Esophagus (tissue), 2 donors: ENCODE results near the gene PPP2R2C. TPM values are rescaled to one million over a fixed set of nuclear protein-coding genes. Genes with fewer than 3 reads are reported as not detected.

ENCODE experiments used
- H3K27ac ChIP-seq, 2 donors: one replicate each; pipeline ENCODE4 v1.5.1; 2013; ENCODE audit warnings: low read depth in 2 of 2, mild to moderate bottlenecking in 2 of 2, inconsistent platforms in 1 of 2, low read length in 1 of 2, moderate library complexity in 1 of 2
- H3K27me3 ChIP-seq, 2 donors: one replicate each; pipeline ENCODE4 v1.6.1; 2013; ENCODE audit warnings: low read length in 2 of 2, control low read depth in 1 of 2, mild to moderate bottlenecking in 1 of 2; ENCODE audit not compliant: insufficient read depth in 2 of 2, control insufficient read depth in 1 of 2
- H3K36me3 ChIP-seq, 2 donors: one replicate each; pipeline ENCODE4 v1.6.1; 2013; ENCODE audit warnings: low read length in 1 of 2; ENCODE audit not compliant: control insufficient read depth in 2 of 2, insufficient read depth in 2 of 2
- H3K4me1 ChIP-seq, 2 donors: one replicate each; pipeline ENCODE4 v1.6.1; 2013; ENCODE audit warnings: low read length in 1 of 2; ENCODE audit not compliant: control insufficient read depth in 2 of 2, insufficient read depth in 2 of 2
- H3K4me3 ChIP-seq, 2 donors: one replicate each; pipeline ENCODE4 v1.5.1; 2013; ENCODE audit warnings: low read length in 2 of 2, mild to moderate bottlenecking in 2 of 2, low read depth in 1 of 2, moderate library complexity in 1 of 2
- H3K9me3 ChIP-seq, 2 donors: one replicate each; pipeline ENCODE4 v1.6.1; 2013; ENCODE audit warnings: mild to moderate bottlenecking in 2 of 2, low read depth in 1 of 2, low read length in 1 of 2, moderate library complexity in 1 of 2; ENCODE audit not compliant: control insufficient read depth in 2 of 2, insufficient read depth in 1 of 2
- WGBS, 2 donors: extraction: QIAGEN DNeasy Blood & Tissue Kit; methylation state at CpG; one replicate each; pipeline ENCODE4 v1.1.7; 2013; 5-methylcytosine and 5-hydroxymethylcytosine counted together
- polyA plus RNA-seq, 2 donors: library from polyadenylated mRNA; stranded (reverse); fragments of 200-250 nt; gene quantifications; one replicate each; pipeline ENCODE4 v1.2.3, GENCODE V29; 2013
- donor health status: healthy with polysubstance abuse.
- donor health status: Bipolar disorder and iron deficiency.

The PPP2R2C gene
- polyA plus RNA-seq, 2 donors = 23.2 to 26.7 TPM

DNA sequence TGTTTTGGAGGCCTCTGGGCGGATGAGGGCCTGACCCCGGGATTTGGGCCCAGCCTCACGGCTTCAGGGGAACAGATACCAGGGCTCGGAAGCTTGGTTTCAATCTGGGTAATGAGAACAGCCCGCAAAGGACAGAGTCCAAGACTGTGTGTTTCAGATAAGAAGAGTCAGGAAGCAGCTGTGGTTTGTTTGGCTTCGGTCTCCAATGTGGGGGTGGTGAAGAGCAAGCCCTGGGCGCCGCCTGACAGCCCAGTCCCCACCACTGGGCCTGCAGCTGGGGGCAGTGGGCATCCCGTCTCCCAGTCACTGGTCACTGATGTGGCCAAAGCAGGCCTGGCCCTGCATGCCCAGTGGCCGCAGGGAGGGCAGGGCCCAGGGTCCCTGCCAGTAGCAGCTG, 193.6 kb downstream of the PPP2R2C start:
- Histone ChIP-seq H3K4me3 (no peak overlapping the region), H3K27me3 (no peaks in the 10 kb centered on the region), H3K4me1 (peaks cover 2 to 36% of the 10 kb centered on the region in 2 donors), H3K36me3 (peaks cover 0 to 3% of the 10 kb centered on the region in 2 donors), H3K9me3 (no peaks in the 10 kb centered on the region), H3K27ac (peak overlapping the region; percentile 22 to 53)
- 43 to 55% methylated on average over 10 of the region's 10 CpGs for WGBS, 2 donors

DNA sequence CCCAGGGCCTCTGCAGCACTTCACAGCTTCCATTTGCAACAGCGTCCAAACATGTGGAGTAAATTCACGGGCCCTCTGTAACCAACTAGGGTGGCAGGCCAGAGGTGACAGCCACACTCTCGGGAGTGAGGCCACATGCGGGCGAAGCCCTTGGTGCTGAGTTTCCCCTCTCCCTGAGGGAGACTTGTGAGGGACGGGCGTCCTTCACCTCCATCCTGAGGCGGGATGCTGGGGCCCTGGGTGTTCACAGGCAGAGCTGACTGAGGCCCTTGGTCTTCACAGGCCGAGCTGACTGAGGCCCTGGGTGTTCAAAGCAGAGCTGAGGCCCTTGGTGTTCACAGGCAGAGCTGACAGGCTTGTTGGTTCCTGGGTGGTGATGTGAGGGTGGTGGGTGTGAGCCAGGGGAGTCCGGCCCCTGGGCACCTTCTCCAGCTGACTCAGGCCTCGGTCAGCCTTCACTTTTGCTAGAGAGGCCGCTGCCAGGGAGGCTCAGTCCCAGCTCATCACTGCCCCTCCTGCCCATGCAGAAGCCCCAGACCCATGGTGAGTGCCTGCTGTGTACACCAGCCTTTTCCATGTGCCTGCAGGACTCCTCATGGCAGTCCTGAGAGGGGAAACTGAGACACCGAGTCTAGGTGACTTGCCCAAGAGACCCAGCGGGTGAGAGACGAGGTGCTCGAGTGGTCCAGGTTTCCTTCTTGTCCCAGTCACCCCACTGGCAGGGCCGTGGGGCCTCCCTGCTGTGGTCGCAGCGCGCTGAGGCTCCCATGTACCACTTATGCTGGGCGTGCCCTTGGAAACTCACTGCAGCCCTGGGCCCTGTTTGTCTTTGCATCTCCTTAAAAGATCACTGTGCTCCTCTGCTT, 194.2 kb downstream of the PPP2R2C start:
- Histone ChIP-seq H3K27ac (peak overlapping the region; percentile 22 to 53), H3K4me3 (no peak overlapping the region), H3K36me3 (peaks cover 0 to 3% of the 10 kb centered on the region in 2 donors), H3K4me1 (peaks cover 2 to 41% of the 10 kb centered on the region in 2 donors), H3K9me3 (no peaks in the 10 kb centered on the region), H3K27me3 (no peaks in the 10 kb centered on the region)
- WGBS, 2 donors = 78 to 81% methylated on average over 21 of the region's 21 CpGs

DNA sequence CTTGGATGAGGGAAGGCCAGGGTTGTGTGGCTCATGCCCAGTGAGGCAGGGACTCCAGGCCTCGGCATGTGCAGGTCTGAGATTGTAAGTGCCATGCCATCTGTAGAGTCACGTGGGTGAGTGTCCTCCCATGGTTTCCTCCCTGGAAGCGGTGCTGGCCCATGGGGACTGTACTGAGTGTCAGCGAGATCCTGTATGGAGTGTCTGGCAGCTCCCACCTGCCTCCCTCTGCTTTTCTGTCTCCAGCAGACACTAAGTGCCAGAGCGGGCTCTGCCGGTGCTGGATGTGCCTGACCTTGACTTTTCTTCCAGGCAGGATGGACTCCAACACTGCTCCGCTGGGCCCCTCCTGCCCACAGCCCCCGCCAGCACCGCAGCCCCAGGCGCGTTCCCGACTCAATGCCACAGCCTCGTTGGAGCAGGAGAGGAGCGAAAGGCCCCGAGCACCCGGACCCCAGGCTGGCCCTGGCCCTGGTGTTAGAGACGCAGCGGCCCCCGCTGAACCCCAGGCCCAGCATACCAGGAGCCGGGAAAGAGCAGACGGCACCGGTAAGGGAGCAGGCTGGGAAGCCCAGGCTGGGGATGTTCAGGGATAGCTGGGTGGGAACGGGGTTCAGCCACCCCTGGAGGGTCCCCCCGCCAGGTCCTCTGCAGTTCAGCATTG, 195.1 kb downstream of the PPP2R2C start:
- peaks cover 5 to 45% of the 10 kb centered on the region in 2 donors for H3K4me1 ChIP-seq
- 81 to 84% methylated on average over 24 of the region's 24 CpGs for WGBS, 2 donors

DNA sequence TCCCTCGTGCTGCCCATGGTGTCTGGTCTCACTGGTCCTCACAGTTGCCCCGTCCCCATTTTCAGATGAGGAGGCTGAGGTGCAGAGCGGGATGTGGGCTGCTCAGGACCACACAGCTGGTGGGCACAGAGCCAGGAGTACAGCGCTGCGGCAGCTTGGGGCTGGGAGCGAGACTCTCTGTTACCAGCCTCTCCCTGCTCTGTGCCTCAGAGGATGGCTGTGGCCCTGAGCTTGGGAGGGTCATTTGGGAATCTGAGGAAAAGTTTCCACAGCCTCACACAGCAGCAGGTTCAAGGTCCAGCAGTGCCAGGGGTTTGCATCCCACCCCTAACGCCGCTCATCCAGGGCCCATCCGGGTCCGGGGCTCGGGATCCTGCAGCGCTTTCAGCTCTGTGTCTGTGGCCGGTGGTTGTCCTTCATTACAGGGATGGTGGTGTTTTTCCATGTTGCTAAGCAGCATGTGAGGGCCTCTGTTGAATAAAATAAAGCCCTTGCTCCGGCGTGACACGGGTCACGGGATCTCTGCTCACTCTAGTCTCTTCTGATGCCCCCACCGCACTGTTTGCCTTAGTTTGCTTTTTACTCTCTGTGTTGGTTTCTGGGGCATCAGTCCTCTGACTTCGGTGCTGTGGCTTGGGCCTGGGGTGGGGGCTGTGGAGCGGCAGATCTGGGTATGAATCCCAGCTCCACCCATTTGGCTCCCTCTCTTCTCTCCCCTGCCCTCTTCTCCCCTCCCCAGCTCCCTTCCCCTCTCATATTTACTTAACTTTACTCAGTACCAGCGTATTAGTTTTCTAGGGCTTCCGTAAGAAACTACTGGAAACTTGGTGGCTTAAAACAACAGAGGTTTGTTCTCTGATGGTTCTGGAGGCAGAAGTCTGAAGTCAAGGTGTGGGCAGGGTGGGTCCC, 196.3 kb downstream of the PPP2R2C start:
- Histone ChIP-seq H3K27me3 (no peaks in the 10 kb centered on the region), H3K4me1 (peaks cover 5 to 41% of the 10 kb centered on the region in 2 donors), H3K9me3 (no peaks in the 10 kb centered on the region), H3K36me3 (no peaks in the 10 kb centered on the region), H3K4me3 (no peak overlapping the region), H3K27ac (peak overlapping the region; percentile 51 to 70)
- WGBS, 2 donors = 72 to 77% methylated on average over 22 of the region's 22 CpGs

More for the DNA sequence above, 195.1 kb downstream of the PPP2R2C start:
- peak overlapping the region; percentile 51 to 70 for H3K27ac ChIP-seq
- H3K9me3 ChIP-seq = no peaks in the 10 kb centered on the region
- H3K4me3 ChIP-seq = no peak overlapping the region
- H3K27me3 ChIP-seq = no peaks in the 10 kb centered on the region
- peaks cover 0 to 3% of the 10 kb centered on the region in 2 donors for H3K36me3 ChIP-seq

DNA sequence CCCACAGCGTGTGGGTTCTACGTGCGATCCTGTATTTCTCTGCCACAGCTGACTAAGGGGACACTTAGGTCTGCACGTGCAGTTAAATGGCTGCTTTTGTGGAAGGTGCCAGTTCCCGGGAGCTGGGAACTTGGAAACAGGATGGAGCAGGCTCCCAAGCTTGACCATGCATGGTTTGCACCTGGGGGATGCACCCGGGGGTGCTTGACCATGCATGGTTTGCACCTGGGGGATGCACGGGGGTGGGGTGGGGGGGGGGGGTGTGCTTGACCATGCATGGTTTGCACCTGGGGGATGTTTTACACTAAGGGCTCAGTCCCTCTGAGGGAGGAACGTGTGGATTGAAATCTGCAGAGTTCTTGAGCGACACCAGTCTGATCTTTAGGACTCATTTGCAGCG, 197.1 kb downstream of the PPP2R2C start:
- H3K36me3 ChIP-seq = no peaks in the 10 kb centered on the region
- H3K9me3 ChIP-seq = no peaks in the 10 kb centered on the region
- H3K27me3 ChIP-seq = no peaks in the 10 kb centered on the region
- peak overlapping the region in 1 of 2 donors; percentile 42 for H3K27ac ChIP-seq
- peaks cover 3 to 35% of the 10 kb centered on the region in 2 donors for H3K4me1 ChIP-seq
- 83 to 85% methylated on average over 10 of the region's 10 CpGs for WGBS, 2 donors
- H3K4me3 ChIP-seq = no peak overlapping the region

DNA sequence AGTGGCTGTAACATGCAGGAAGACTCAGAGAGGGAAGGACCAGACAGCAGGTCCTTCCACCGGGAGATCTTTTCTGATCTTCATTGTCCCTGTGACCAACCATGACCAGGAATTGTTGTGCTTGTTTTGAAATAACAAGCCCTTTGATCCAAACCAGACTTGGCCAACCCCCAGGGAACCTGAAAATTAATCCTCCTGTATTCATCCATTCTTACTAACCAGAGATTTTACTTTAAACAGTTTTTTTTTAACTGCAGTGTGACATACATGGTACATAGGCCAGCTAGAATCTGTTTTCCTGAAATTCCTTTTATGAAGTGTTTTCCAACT, 198.8 kb downstream of the PPP2R2C start:
- H3K4me1 ChIP-seq = peaks cover 3 to 32% of the 10 kb centered on the region in 2 donors
- no peaks in the 10 kb centered on the region for H3K9me3 ChIP-seq
- H3K27me3 ChIP-seq = no peaks in the 10 kb centered on the region
- H3K27ac ChIP-seq = peak overlapping the region; percentile 27 to 48
- H3K4me3 ChIP-seq = no peak overlapping the region
- 35 to 45% methylated on average over 1 of the region's 1 CpG for WGBS, 2 donors
- H3K36me3 ChIP-seq = no peaks in the 10 kb centered on the region

DNA sequence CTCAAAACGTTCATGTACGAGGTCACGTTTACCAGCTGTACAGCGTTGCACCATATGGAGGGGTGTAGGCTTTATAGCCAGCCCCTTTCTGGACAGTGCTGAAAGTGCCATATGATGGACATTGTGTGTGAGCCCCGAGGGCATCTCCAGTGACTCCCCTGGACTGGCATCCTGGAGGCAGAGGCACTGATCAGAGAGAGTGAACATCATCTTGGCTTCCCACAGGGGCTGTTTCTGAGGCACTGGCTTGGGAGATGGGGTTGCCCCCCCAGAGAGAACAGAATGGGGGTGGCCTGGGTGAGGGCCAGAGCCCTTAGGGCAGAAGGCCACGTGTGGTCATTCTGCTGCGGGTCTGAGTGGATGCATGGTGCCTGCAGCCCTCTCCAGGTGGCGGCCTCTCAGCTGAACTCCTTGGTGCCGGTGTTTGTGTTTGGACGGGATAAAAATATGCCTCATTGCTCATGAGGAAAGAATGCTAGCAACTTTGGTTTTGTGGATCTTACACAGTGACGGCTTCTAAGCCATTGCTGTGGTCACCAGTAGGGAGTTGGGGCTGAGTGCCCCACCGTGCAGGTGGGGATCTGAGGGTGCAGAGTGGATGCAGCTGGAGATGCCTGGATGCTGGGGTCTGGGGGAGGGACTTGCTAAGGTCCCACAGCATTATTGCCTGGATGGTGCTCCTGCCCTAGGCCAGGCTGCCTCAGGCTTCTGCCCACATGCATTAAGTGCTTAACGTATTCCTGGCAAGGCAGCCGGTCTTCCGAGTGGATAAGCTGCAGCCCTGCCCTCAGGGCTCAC, 199.4 kb downstream of the PPP2R2C start:
- 44 to 52% methylated on average over 15 of the region's 15 CpGs for WGBS, 2 donors
- no peaks in the 10 kb centered on the region for H3K9me3 ChIP-seq
- peak overlapping the region; percentile 48 to 67 for H3K27ac ChIP-seq
- H3K27me3 ChIP-seq = no peaks in the 10 kb centered on the region
- no peaks in the 10 kb centered on the region for H3K36me3 ChIP-seq
- no peak overlapping the region for H3K4me3 ChIP-seq
- H3K4me1 ChIP-seq = peaks cover 3 to 28% of the 10 kb centered on the region in 2 donors

DNA sequence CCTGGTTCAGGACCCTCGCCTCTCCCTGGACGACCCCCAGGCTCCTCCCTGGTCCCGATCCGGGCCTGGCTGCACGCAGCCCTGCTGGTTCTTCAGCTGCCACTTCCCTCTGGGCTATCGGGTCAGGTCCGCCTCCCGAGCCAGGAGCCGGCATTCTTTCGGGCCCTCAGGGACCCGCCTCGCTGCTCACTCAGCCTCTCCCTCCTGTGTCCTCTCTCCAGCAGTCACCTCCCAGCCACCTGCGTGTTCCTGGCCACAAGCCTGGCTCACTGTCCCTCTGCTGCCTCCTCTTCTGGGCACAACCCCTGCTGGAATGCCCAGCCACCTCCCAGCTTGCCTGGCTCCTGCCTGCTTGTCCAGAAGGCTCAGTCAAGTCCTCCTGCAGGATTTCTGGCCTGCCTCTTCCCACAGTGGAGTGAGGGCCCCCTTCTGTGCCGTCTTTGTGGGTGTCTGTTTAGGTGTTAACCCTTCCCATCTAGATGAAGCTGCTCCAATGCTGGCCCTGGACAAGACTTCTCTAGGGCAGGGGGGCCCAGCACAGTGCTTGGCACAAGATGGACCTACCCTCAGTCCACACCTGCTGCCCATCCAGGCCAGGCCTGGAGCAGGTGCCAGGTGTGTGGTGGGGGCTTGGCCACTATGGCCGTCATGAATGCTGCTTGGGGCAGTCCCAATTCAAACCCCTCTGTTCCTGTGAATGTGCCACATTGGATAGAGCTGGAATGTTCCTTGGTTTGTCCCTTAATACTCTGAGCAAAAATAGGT, 200.5 kb downstream of the PPP2R2C start:
- WGBS, 2 donors = 50 to 60% methylated on average over 15 of the region's 15 CpGs
- Histone ChIP-seq H3K27me3 (no peaks in the 10 kb centered on the region), H3K36me3 (no peaks in the 10 kb centered on the region), H3K27ac (peak overlapping the region; percentile 66 to 70), H3K9me3 (no peaks in the 10 kb centered on the region), H3K4me3 (no peak overlapping the region), H3K4me1 (peaks cover 3 to 20% of the 10 kb centered on the region in 2 donors)
